ENCODE measurements around the gene ADAM12.

- TF ChIP-seq EP300 (IDR thresholded peaks at IDR 0.05) (no peak), POLR2A (IDR thresholded peaks at IDR 0.05; ENCODE audit: low read depth) (no peak)
These were observed 145.6 kb downstream of the ADAM12 start for GRCh38 chr10:126242397-126243260.
